ENCODE measurements around the gene FBLIM1. TPM values are rescaled to one million over a fixed set of nuclear protein-coding genes. Genes with fewer than 3 reads are reported as not detected.

Gene FBLIM1
- 3.1 and 4.5 TPM in 2 replicates for total RNA-seq (2014; rRNA removed; shearing (Covaris generic))

GRCh38 chr1:15758343-15758931, at the start of gene FBLIM1:
Gene FBLIM1 (plus strand): TSS chr1:15758795. CDS start chr1:15764984, 6,189 bp downstream.

GRCh38 chr1:15736038-15736891, 22.3 kb upstream of the FBLIM1 start, which contains the start of gene SLC25A34:
Gene SLC25A34 (plus strand): TSS chr1:15736258. CDS start chr1:15736486, 228 bp downstream.

GRCh38 chr1:15742339-15742801, 16.2 kb upstream of the FBLIM1 start, which contains the start of gene TMEM82:
Gene TMEM82 (plus strand): TSS chr1:15742499. CDS start chr1:15742560, 61 bp downstream.

GRCh38 chr1:15807549-15807948, 49.0 kb downstream of the FBLIM1 start, which contains the start of gene UQCRHL:
Gene UQCRHL (minus strand): TSS chr1:15807649. CDS start chr1:15807649, 0 bp downstream.

Other genes with a start within 250 kb of the FBLIM1 start
- 6.2 and 9.0 TPM in 2 replicates for gene CASP9, start 234.6 kb upstream of the FBLIM1 start, total RNA-seq (2014; rRNA removed; shearing (Covaris generic))
- gene DNAJC16, start 231.9 kb upstream of the FBLIM1 start, total RNA-seq (2014; rRNA removed; shearing (Covaris generic)), result 7.0 and 8.7 TPM in 2 replicates
- gene AGMAT, start 173.7 kb upstream of the FBLIM1 start, total RNA-seq (2014; rRNA removed; shearing (Covaris generic)), result not detected in 2 replicates
- gene DDI2, start 141.3 kb upstream of the FBLIM1 start, total RNA-seq (2014; rRNA removed; shearing (Covaris generic)), result 10.7 and 12.4 TPM in 2 replicates
- gene PLEKHM2, start 74.5 kb upstream of the FBLIM1 start, total RNA-seq (2014; rRNA removed; shearing (Covaris generic)), result 28.5 and 33.6 TPM in 2 replicates
- 0.37 and 0.94 TPM in 2 replicates for gene SLC25A34, start 22.5 kb upstream of the FBLIM1 start, total RNA-seq (2014; rRNA removed; shearing (Covaris generic))
- gene TMEM82, start 16.3 kb upstream of the FBLIM1 start, total RNA-seq (2014; rRNA removed; shearing (Covaris generic)), result not detected in 2 replicates
- gene UQCRHL, start 48.9 kb downstream of the FBLIM1 start, total RNA-seq (2014; rRNA removed; shearing (Covaris generic)), result 14.8 and 21.4 TPM in 2 replicates
- gene SPEN, start 88.9 kb downstream of the FBLIM1 start, total RNA-seq (2014; rRNA removed; shearing (Covaris generic)), result 21.6 and 23.7 TPM in 2 replicates
- gene ZBTB17, start 217.3 kb downstream of the FBLIM1 start, total RNA-seq (2014; rRNA removed; shearing (Covaris generic)), result 42.3 and 42.9 TPM in 2 replicates
- gene SRARP, start 245.4 kb downstream of the FBLIM1 start, total RNA-seq (2014; rRNA removed; shearing (Covaris generic)), result not detected in 2 replicates